H9 (cell line): ENCODE data around the gene NPHS1. TPM values are rescaled to one million over a fixed set of nuclear protein-coding genes. Genes with fewer than 3 reads are reported as not detected.

Experiments
- DNase-seq: peaks from one replicate; pipeline ENCODE4 v3.0.0-alpha.2; 2017
- H2AFZ ChIP-seq: one replicate; pipeline ENCODE4 v1.6.1; 2013; ENCODE audit warnings: mild to moderate bottlenecking, low read length, control low read depth, moderate library complexity
- H2AK5ac ChIP-seq: 2 replicates; pipeline ENCODE4 v1.6.1; 2013; ENCODE audit warnings: low read length, control low read depth, mixed read lengths; ENCODE audit not compliant: insufficient read length
- H2BK120ac ChIP-seq: one replicate; pipeline ENCODE4 v1.6.1; 2013; ENCODE audit warnings: low read depth, mild to moderate bottlenecking, low read length, control low read depth, inconsistent platforms; ENCODE audit not compliant: poor library complexity, severe bottlenecking
- H2BK12ac ChIP-seq: 2 replicates; pipeline ENCODE4 v1.6.1; 2013; ENCODE audit warnings: low read length, control low read depth, mixed read lengths, low read depth; ENCODE audit not compliant: insufficient read length
- H2BK15ac ChIP-seq: 2 replicates; pipeline ENCODE4 v1.6.1; 2013; ENCODE audit warnings: low read depth, low read length, control low read depth
- H2BK20ac ChIP-seq: one replicate; pipeline ENCODE4 v1.6.1; 2013; ENCODE audit warnings: low read depth, mild to moderate bottlenecking, low read length, control low read depth, inconsistent platforms; ENCODE audit not compliant: poor library complexity, severe bottlenecking
- H2BK5ac ChIP-seq: 2 replicates; pipeline ENCODE4 v1.6.1; 2013; ENCODE audit warnings: low read length, control low read depth, mixed read lengths; ENCODE audit not compliant: insufficient read length
- H3K14ac ChIP-seq: 2 replicates; pipeline ENCODE4 v1.6.1; 2013; ENCODE audit warnings: low read length, control low read depth; ENCODE audit not compliant: insufficient read depth
- H3K18ac ChIP-seq: 2 replicates; pipeline ENCODE4 v1.6.1; 2013; ENCODE audit warnings: low read depth, mild to moderate bottlenecking, mixed read lengths, low read length, control low read depth; ENCODE audit not compliant: insufficient read length
- H3K23ac ChIP-seq: 2 replicates; pipeline ENCODE4 v1.6.1; 2013; ENCODE audit warnings: low read length, control low read depth, mixed read lengths, low read depth; ENCODE audit not compliant: insufficient read length
- H3K23me2 ChIP-seq: 2 replicates; pipeline ENCODE4 v1.6.1; 2013; ENCODE audit warnings: low read depth, mild to moderate bottlenecking, mixed read lengths, low read length, control low read depth; ENCODE audit not compliant: insufficient read length, poor library complexity, severe bottlenecking
- H3K27ac ChIP-seq: 2 replicates; pipeline ENCODE4 v1.5.1; 2013; ENCODE audit warnings: low read length, control low read depth, mixed read lengths, low read depth; ENCODE audit not compliant: insufficient read length
- H3K27me3 ChIP-seq: 2 replicates; pipeline ENCODE4 v1.6.1; 2013; ENCODE audit warnings: low read length, control low read depth, inconsistent platforms; ENCODE audit not compliant: insufficient read depth
- H3K4ac ChIP-seq: 2 replicates; pipeline ENCODE4 v1.6.1; 2013; ENCODE audit warnings: low read depth, mild to moderate bottlenecking, control low read depth, inconsistent platforms, low read length, moderate library complexity
- H3K4me1 ChIP-seq: 2 replicates; pipeline ENCODE4 v1.6.1; 2013; ENCODE audit warnings: low read length, control low read depth, inconsistent platforms; ENCODE audit not compliant: insufficient read depth
- H3K4me2 ChIP-seq: 2 replicates; pipeline ENCODE4 v1.6.1; 2013; ENCODE audit warnings: low read length, control low read depth, mixed read lengths; ENCODE audit not compliant: insufficient read length, insufficient read depth
- H3K56ac ChIP-seq: 2 replicates; pipeline ENCODE4 v1.6.1; 2013; ENCODE audit warnings: low read depth, mild to moderate bottlenecking, mixed read lengths, low read length, control low read depth; ENCODE audit not compliant: insufficient read length
- H3K79me1 ChIP-seq: 2 replicates; pipeline ENCODE4 v1.6.1; 2013; ENCODE audit warnings: low read depth, mild to moderate bottlenecking, moderate library complexity, low read length, control low read depth, inconsistent platforms; ENCODE audit not compliant: insufficient read depth, poor library complexity, severe bottlenecking
- H3K79me2 ChIP-seq: 2 replicates; pipeline ENCODE4 v1.6.1; 2013; ENCODE audit warnings: low read length, control low read depth, inconsistent platforms; ENCODE audit not compliant: insufficient read depth
- H3K9ac ChIP-seq: 2 replicates; pipeline ENCODE4 v1.6.1; 2013; ENCODE audit warnings: low read length, control low read depth, mixed read lengths; ENCODE audit not compliant: insufficient read length; ENCODE audit errors: extremely low read depth
- H3K9me3 ChIP-seq: one replicate; pipeline ENCODE4 v1.6.1; 2013; ENCODE audit warnings: low read depth, low read length, inconsistent platforms; ENCODE audit not compliant: control insufficient read depth
- H3T11ph ChIP-seq: one replicate; pipeline ENCODE4 v1.6.1; 2013; ENCODE audit warnings: mild to moderate bottlenecking, low read length, control low read depth, inconsistent platforms
- H4K20me1 ChIP-seq: one replicate; pipeline ENCODE4 v1.6.1; 2013; ENCODE audit not compliant: control insufficient read depth, insufficient read length, insufficient read depth
- H4K5ac ChIP-seq: 2 replicates; pipeline ENCODE4 v1.6.1; 2013; ENCODE audit warnings: low read depth, mild to moderate bottlenecking, mixed read lengths, low read length, control low read depth; ENCODE audit not compliant: insufficient read length
- H4K8ac ChIP-seq: replicated peaks from 2 replicates; pipeline ENCODE4 v1.6.1; 2013; ENCODE audit warnings: low read length, control low read depth, mixed read lengths, low read depth; ENCODE audit not compliant: insufficient read length
- H4K91ac ChIP-seq: 2 replicates; pipeline ENCODE4 v1.6.1; 2013; ENCODE audit warnings: low read depth, mild to moderate bottlenecking, moderate library complexity, mixed read lengths, low read length, control low read depth; ENCODE audit not compliant: insufficient read length
- H3K27ac Mint-ChIP-seq, 3 experiments: 2 replicates in 2 of 3; 3 replicates in 1 of 3; pipeline ENCODE4 v1.8.0; 2020 to 2021; ENCODE audit warnings: mixed read lengths in 3 of 3, mild to moderate bottlenecking in 1 of 3, moderate library complexity in 1 of 3
- H3K27me3 Mint-ChIP-seq: 2 replicates; pipeline ENCODE4 v1.8.0; 2021; ENCODE audit warnings: low read depth, mild to moderate bottlenecking, moderate library complexity, mixed read lengths
- H3K36me3 Mint-ChIP-seq, 3 experiments: 2 replicates in 2 of 3; 3 replicates in 1 of 3; pipeline ENCODE4 v1.8.0; 2020 to 2021; ENCODE audit warnings: low read depth in 3 of 3, mixed read lengths in 3 of 3; ENCODE audit not compliant: insufficient read depth in 1 of 3
- H3K4me1 Mint-ChIP-seq, 2 experiments: 2 replicates each; pipeline ENCODE4 v1.8.0; 2020; ENCODE audit warnings: mixed read lengths in 2 of 2
- H3K4me3 Mint-ChIP-seq, 2 experiments: 2 replicates in 1 of 2; 3 replicates in 1 of 2; pipeline ENCODE4 v1.8.0; 2020 to 2021; ENCODE audit warnings: mild to moderate bottlenecking in 2 of 2, mixed read lengths in 2 of 2, moderate library complexity in 1 of 2
- H3K9me3 Mint-ChIP-seq, 2 experiments: 2 replicates in 1 of 2; 3 replicates in 1 of 2; pipeline ENCODE4 v1.8.0; 2020; ENCODE audit warnings: mild to moderate bottlenecking in 2 of 2, mixed read lengths in 2 of 2, moderate library complexity in 1 of 2
- CTCF ChIP-seq: fragments of 200-600 bp; sonication (generic); conservative IDR thresholded peaks from 3 replicates; pipeline ENCODE4 v1.8.0; 2021; ENCODE audit warnings: antibody characterized with exemption, mild to moderate bottlenecking
- WGBS: extraction: QIAGEN DNeasy Blood & Tissue Kit; methylation state at CpG from one replicate; pipeline ENCODE4 v1.1.7; 2013; ENCODE audit warnings: missing lambda C conversion rate, low lambda C conversion rate, mixed read lengths; ENCODE audit not compliant: insufficient read length; ENCODE audit errors: extremely low coverage; 5-methylcytosine and 5-hydroxymethylcytosine counted together
- total RNA-seq: library from RNA; stranded (reverse); gene quantifications from 2 replicates; pipeline ENCODE4 v1.2.1, GENCODE V29; 2021

Gene NPHS1
- total RNA-seq, 1 experiment from 2014 or later: 0.83 TPM

GRCh38 chr19:35786299-35787160 is 65.8 kb downstream of the NPHS1 start:
- Histone ChIP-seq H3K79me2 (no peaks in the 10 kb centered on the region), H2BK120ac (no peak overlapping the region), H2AK5ac (no peak overlapping the region), H3K23me2 (peaks cover 7% of the 10 kb centered on the region), H4K91ac (no peak overlapping the region), H3K56ac (no peak overlapping the region), H3K4me2 (no peak overlapping the region), H3T11ph (no peak overlapping the region), H3K79me1 (no peaks in the 10 kb centered on the region), H2BK20ac (no peak overlapping the region), H3K18ac (no peak overlapping the region), H3K27ac (no peak overlapping the region), H2AFZ (no peak overlapping the region), H3K4me1 (no peaks in the 10 kb centered on the region), H2BK5ac (no peak overlapping the region), H3K27me3 (no peaks in the 10 kb centered on the region), H4K20me1 (peaks cover 3% of the 10 kb centered on the region), H3K9me3 (no peaks in the 10 kb centered on the region), H2BK15ac (no peak overlapping the region), H3K23ac (no peak overlapping the region), H2BK12ac (no peak overlapping the region), H3K14ac (no peak overlapping the region), H3K4ac (no peak overlapping the region), H4K8ac (no peak overlapping the region), H3K9ac (no peak overlapping the region), H4K5ac (no peak overlapping the region)
- H3K4me3 Mint-ChIP-seq: no peak overlapping the region; a peak in 1 of 5 replicates
- no peak for TF ChIP-seq CTCF
- no peak overlapping the region for H3K27ac Mint-ChIP-seq
- H3K36me3 Mint-ChIP-seq: peaks cover 0 to 5% (median under 1%) of the 10 kb centered on the region in 3 experiments; a peak in 2 of 7 replicates
- no CpG with 5 or more reads among the region's 31 CpGs for WGBS
- H3K9me3 Mint-ChIP-seq: no peaks in the 10 kb centered on the region; a peak in 1 of 5 replicates
- peaks cover 20 to 35% of the 10 kb centered on the region in 2 experiments for H3K4me1 Mint-ChIP-seq
- no peak for DNase-seq
- H3K27me3 Mint-ChIP-seq: no peaks in the 10 kb centered on the region; the same call in 1 of the 2 replicates
